ENCODE data around the gene SLC35G3. TPM values are rescaled to one million over a fixed set of nuclear protein-coding genes. Genes with fewer than 3 reads are reported as not detected.

SLC35G3 gene
- total RNA-seq, 1 experiment from 2014 or later: not detected

GRCh38 chr17:35185849-35186248 lies 8.3 kb downstream of the SLC35G3 start:
- Histone ChIP-seq H3K14ac (ENCODE audit: insufficient read depth, low read length) (no peak overlapping the region), H3K18ac (ENCODE audit: insufficient read length, low read depth, low read length) (no peak overlapping the region)
- no peaks in the 10 kb centered on the region for H3K4me1 Mint-ChIP-seq

More at GRCh38 chr17:35185849-35186248, 8.3 kb downstream of the SLC35G3 start:
- H2BK20ac ChIP-seq (ENCODE audit: low read depth, low read length, poor library complexity, severe bottlenecking): no peak overlapping the region
- no peak overlapping the region for H2BK15ac ChIP-seq (ENCODE audit: low read depth, low read length)
- DNase-seq: no peak
- no peak overlapping the region for H3K27ac ChIP-seq (ENCODE audit: insufficient read length, low read depth, low read length)
- no peak overlapping the region for H3K4me2 ChIP-seq (ENCODE audit: insufficient read depth, insufficient read length, low read length)
- H2AK5ac ChIP-seq (ENCODE audit: insufficient read length, low read length): no peak overlapping the region
- no peaks in the 10 kb centered on the region for H3K23me2 ChIP-seq (ENCODE audit: insufficient read length, low read depth, low read length, poor library complexity, severe bottlenecking)
- H2BK120ac ChIP-seq (ENCODE audit: low read depth, low read length, poor library complexity, severe bottlenecking): no peak overlapping the region
- H4K5ac ChIP-seq (ENCODE audit: insufficient read length, low read depth, low read length): no peak overlapping the region
- no peak for TF ChIP-seq CTCF (conservative IDR thresholded peaks at IDR 0.05)
- H3K36me3 Mint-ChIP-seq (ENCODE audit: insufficient read depth in 1 of 3, low read depth in 3 of 3): no peaks in the 10 kb centered on the region
- peaks cover 1 to 5% of the 10 kb centered on the region in 2 experiments; a peak in 2 of 5 replicates for H3K9me3 Mint-ChIP-seq
- no peaks in the 10 kb centered on the region for H3K79me2 ChIP-seq (ENCODE audit: insufficient read depth, low read length)
- no peak overlapping the region for H2AFZ ChIP-seq (ENCODE audit: low read length)
- H3K23ac ChIP-seq (ENCODE audit: insufficient read length, low read depth, low read length): no peak overlapping the region
- H3K4me1 ChIP-seq (ENCODE audit: insufficient read depth, low read length): no peaks in the 10 kb centered on the region
- H4K20me1 ChIP-seq (ENCODE audit: control insufficient read depth, insufficient read depth, insufficient read length): no peaks in the 10 kb centered on the region
- H2BK5ac ChIP-seq (ENCODE audit: insufficient read length, low read length): no peak overlapping the region
- H3K27me3 ChIP-seq (ENCODE audit: insufficient read depth, low read length): no peaks in the 10 kb centered on the region
- no peak overlapping the region for H3T11ph ChIP-seq (ENCODE audit: low read length)
- no peaks in the 10 kb centered on the region for H3K79me1 ChIP-seq (ENCODE audit: insufficient read depth, low read depth, low read length, poor library complexity, severe bottlenecking)
- no peak overlapping the region for H2BK12ac ChIP-seq (ENCODE audit: insufficient read length, low read depth, low read length)
- H3K9ac ChIP-seq (ENCODE audit: extremely low read depth, insufficient read length, low read length): no peak overlapping the region
- no peak overlapping the region for H3K56ac ChIP-seq (ENCODE audit: insufficient read length, low read depth, low read length)
- H3K4me3 Mint-ChIP-seq: no peak overlapping the region
- no peak overlapping the region for H3K27ac Mint-ChIP-seq
- H3K4ac ChIP-seq (ENCODE audit: low read depth, low read length): no peak overlapping the region
- no peaks in the 10 kb centered on the region for H3K9me3 ChIP-seq (ENCODE audit: control insufficient read depth, low read depth, low read length)
- H4K8ac ChIP-seq (replicated peaks; ENCODE audit: insufficient read length, low read depth, low read length): no peak overlapping the region
- no CpG with 5 or more reads among the region's 1 CpG for WGBS (ENCODE audit: extremely low coverage, insufficient read length, low lambda C conversion rate)
- no peak overlapping the region for H4K91ac ChIP-seq (ENCODE audit: insufficient read length, low read depth, low read length)
- H3K27me3 Mint-ChIP-seq (ENCODE audit: low read depth): peaks cover 12% of the 10 kb centered on the region

Data from H9 (cell line).